Uterus (tissue), 4 donors: ENCODE results near the gene CHMP6. TPM values are rescaled to one million over a fixed set of nuclear protein-coding genes. Genes with fewer than 3 reads are reported as not detected.
A peak's percentile ranks its signal among the peaks of the same experiment; 100 is the strongest.

ENCODE experiments used
- DNase-seq, 2 donors: peaks; one replicate each; pipeline ENCODE4 v3.0.0-alpha.2; 2019 to 2020
- H3K27ac ChIP-seq, 2 donors: fragments of 200-600 bp; sonication (generic); 1 replicate in 1 of 2; 2 replicates in 1 of 2; pipeline ENCODE4 v1.5.1; 2016 to 2018
- H3K27me3 ChIP-seq, 2 donors: fragments of 200-600 bp; sonication (generic); one replicate each; pipeline ENCODE4 v1.5.1; 2018 to 2019; ENCODE audit warnings: control low read depth in 1 of 2
- H3K36me3 ChIP-seq, 2 donors: fragments of 200-600 bp; sonication (generic); one replicate each; pipeline ENCODE4 v1.5.1; 2019; ENCODE audit warnings: control low read depth in 1 of 2
- H3K4me1 ChIP-seq, 2 donors: fragments of 200-600 bp; sonication (generic); one replicate each; pipeline ENCODE4 v1.5.1; 2018 to 2019; ENCODE audit warnings: control low read depth in 1 of 2
- H3K4me3 ChIP-seq, 2 donors: fragments of 200-600 bp; sonication (generic); 1 replicate in 1 of 2; 2 replicates in 1 of 2; pipeline ENCODE4 v1.5.1; 2018 to 2019; ENCODE audit warnings: mild to moderate bottlenecking in 1 of 2
- H3K9me3 ChIP-seq, 2 donors: fragments of 200-600 bp; sonication (generic); one replicate each; pipeline ENCODE4 v1.5.1; 2019; ENCODE audit warnings: control low read depth in 1 of 2
- CTCF ChIP-seq, 4 experiments: fragments of 200-600 bp in 2 of 4; fragments of 450-650 bp in 2 of 4; sonication (generic) in 2 of 4; IDR thresholded peaks; one replicate each; pipeline ENCODE4 v1.5.1; 2016 to 2019; ENCODE audit warnings: antibody characterized with exemption in 4 of 4, mild to moderate bottlenecking in 2 of 4, moderate library complexity in 1 of 4
- POLR2A ChIP-seq, 2 donors: fragments of 450-650 bp; IDR thresholded peaks; one replicate each; pipeline ENCODE4 v1.6.1; 2016; ENCODE audit warnings: antibody characterized with exemption in 2 of 2, mild to moderate bottlenecking in 1 of 2, moderate library complexity in 1 of 2
- intact Hi-C: fragments of 100-400 bp; cut with DNase I; formaldehyde crosslinking; loops from one replicate; pipeline ENCODE4 v1.15.1; 2023; ENCODE audit warnings: low total_unique reads
- total RNA-seq, 4 donors: library from RNA; depleted of rRNA in 3 of 4; stranded (reverse); fragments of >200 nt in 3 of 4; gene quantifications; one replicate each; pipeline versions ENCODE4 v1.1.0 to v1.2.4, GENCODE V29; 2014 to 2023
- donor health status: DM: yes; HTN: yes; CAD: no.

CHMP6 gene
- total RNA-seq, 4 donors from 2014 or later = 3.6 to 33.2 (median 19.8) TPM

GRCh38 chr17:81039854-81040758, 48.5 kb downstream of the CHMP6 start:
- TF ChIP-seq POLR2A (IDR thresholded peaks at IDR 0.05) (no peak), CTCF (IDR thresholded peaks at IDR 0.05) (no peak)
- no peaks in the 10 kb centered on the region for H3K36me3 ChIP-seq
- DNase-seq = peak; percentile 61
- H3K4me3 ChIP-seq = no peak overlapping the region
- H3K9me3 ChIP-seq = no peaks in the 10 kb centered on the region
- intact Hi-C loops = no loop called here
- H3K27me3 ChIP-seq = no peaks in the 10 kb centered on the region
- peak overlapping the region in 1 of 2 donors; percentile 1 for H3K27ac ChIP-seq
- peaks cover 5 to 14% of the 10 kb centered on the region in 2 donors for H3K4me1 ChIP-seq

GRCh38 chr17:81040791-81041337, 49.2 kb downstream of the CHMP6 start:
- DNase-seq = no peak
- no peak overlapping the region for H3K4me3 ChIP-seq
- no peaks in the 10 kb centered on the region for H3K9me3 ChIP-seq
- no peaks in the 10 kb centered on the region for H3K36me3 ChIP-seq
- TF ChIP-seq POLR2A (IDR thresholded peaks at IDR 0.05) (no peak), CTCF (IDR thresholded peaks at IDR 0.05) (no peak)
- H3K4me1 ChIP-seq = peaks cover 7 to 22% of the 10 kb centered on the region in 2 donors
- peak overlapping the region in 1 of 2 donors; percentile 1 for H3K27ac ChIP-seq
- no peaks in the 10 kb centered on the region for H3K27me3 ChIP-seq
- intact Hi-C loops = no loop called here

GRCh38 chr17:81042606-81043005, 51.0 kb downstream of the CHMP6 start:
- no peak for DNase-seq
- no peaks in the 10 kb centered on the region for H3K36me3 ChIP-seq
- H3K4me3 ChIP-seq = no peak overlapping the region
- TF ChIP-seq POLR2A (IDR thresholded peaks at IDR 0.05) = no peak
- H3K27ac ChIP-seq = no peak overlapping the region
- H3K4me1 ChIP-seq = peaks cover 3 to 22% of the 10 kb centered on the region in 2 donors
- no peaks in the 10 kb centered on the region for H3K9me3 ChIP-seq
- H3K27me3 ChIP-seq = no peaks in the 10 kb centered on the region
- intact Hi-C loops = no loop called here

GRCh38 chr17:81043319-81043724, 51.7 kb downstream of the CHMP6 start:
- Histone ChIP-seq H3K36me3 (no peaks in the 10 kb centered on the region), H3K4me1 (peaks cover 3 to 22% of the 10 kb centered on the region in 2 donors), H3K27me3 (no peaks in the 10 kb centered on the region), H3K4me3 (no peak overlapping the region), H3K27ac (peak overlapping the region; percentile 60 to 64), H3K9me3 (no peaks in the 10 kb centered on the region)
- TF ChIP-seq CTCF (IDR thresholded peaks at IDR 0.05) = no peak
- no peak for TF ChIP-seq POLR2A (IDR thresholded peaks at IDR 0.05)
- DNase-seq = no peak
- intact Hi-C loops = no loop called here

GRCh38 chr17:81043725-81044427, 52.2 kb downstream of the CHMP6 start:
- Histone ChIP-seq H3K4me3 (no peak overlapping the region), H3K27me3 (no peaks in the 10 kb centered on the region), H3K9me3 (no peaks in the 10 kb centered on the region), H3K36me3 (no peaks in the 10 kb centered on the region), H3K27ac (peak overlapping the region; percentile 60 to 64), H3K4me1 (peaks cover 3 to 22% of the 10 kb centered on the region in 2 donors)
- peak in 1 of 2 donors; percentile 46 for DNase-seq
- intact Hi-C loops = no loop called here
- TF ChIP-seq CTCF (IDR thresholded peaks at IDR 0.05) = no peak
- TF ChIP-seq POLR2A (IDR thresholded peaks at IDR 0.05) = no peak
